NCI-H2081 (cell line): ENCODE results near the gene OSBPL5.

Experiments used
- DNase-seq, 2 experiments: peaks; one replicate each; lab custom pipeline; 2025; lab: John Stamatoyannopoulos, UW

The OSBPL5 gene

GRCh38 chr11:3134218-3134621 is 30.9 kb downstream of the OSBPL5 start:
- no peak for DNase-seq

- DNase-seq = no peak
These were observed 31.6 kb downstream of the OSBPL5 start for GRCh38 chr11:3133261-3134217.

- no peak for DNase-seq
These were observed 32.3 kb downstream of the OSBPL5 start for GRCh38 chr11:3132831-3133260.

- no peak for DNase-seq
These were observed 32.8 kb downstream of the OSBPL5 start for GRCh38 chr11:3132271-3132781.

- DNase-seq = no peak
These were observed 33.7 kb downstream of the OSBPL5 start for GRCh38 chr11:3131330-3131941.

GRCh38 chr11:3130269-3131071 is 34.6 kb downstream of the OSBPL5 start:
- peak in 1 of 2 experiments; percentile 8 for DNase-seq

GRCh38 chr11:3129591-3130268 is 35.4 kb downstream of the OSBPL5 start:
- no peak for DNase-seq

- DNase-seq = no peak
These were observed 35.9 kb downstream of the OSBPL5 start for GRCh38 chr11:3129181-3129590.

GRCh38 chr11:3128356-3129180 is 36.5 kb downstream of the OSBPL5 start:
- DNase-seq = no peak

GRCh38 chr11:3127706-3128355 is 37.3 kb downstream of the OSBPL5 start:
- no peak for DNase-seq

GRCh38 chr11:3126901-3127691 is 38.0 kb downstream of the OSBPL5 start:
- no peak for DNase-seq

GRCh38 chr11:3126207-3126865 is 38.8 kb downstream of the OSBPL5 start:
- no peak for DNase-seq

- no peak for DNase-seq
These were observed 40.3 kb downstream of the OSBPL5 start for GRCh38 chr11:3124821-3125220.

- no peak for DNase-seq
These were observed 41.1 kb downstream of the OSBPL5 start for GRCh38 chr11:3123761-3124733.

- DNase-seq = peak in 1 of 2 experiments; percentile 13
These were observed 41.8 kb downstream of the OSBPL5 start for GRCh38 chr11:3123305-3123704.

GRCh38 chr11:3122775-3123201 is 42.3 kb downstream of the OSBPL5 start:
- no peak for DNase-seq
